Activated T-helper 1 cell treated with anti-CD3 and anti-CD28 coated beads, Interleukin-12 subunit alpha, Interleukin-12 subunit beta, Interleukin-2, Interleukin-4 antibody, amounts not matched to agents 30 ng/mL and 10 ng/mL and 1 ng/mL, durations not matched to agents 14 hours and 24 hours and 36 hours (primary cell): Measurements from ENCODE around the gene PPP1CB. TPM values are rescaled to one million over a fixed set of nuclear protein-coding genes. Genes with fewer than 3 reads are reported as not detected.
A peak's percentile ranks its signal among the peaks of the same experiment; 100 is the strongest.

Source experiments
- DNase-seq: peaks from one replicate; pipeline ENCODE4 v3.0.0; 2021; ENCODE audit warnings: low spot score
- H3K27ac Mint-ChIP-seq: one replicate; pipeline ENCODE4 v1.8.0; 2021; ENCODE audit warnings: mild to moderate bottlenecking, mixed read lengths
- H3K27me3 Mint-ChIP-seq: one replicate; pipeline ENCODE4 v1.8.0; 2022; ENCODE audit warnings: mild to moderate bottlenecking, moderate library complexity, mixed read lengths; ENCODE audit not compliant: insufficient read depth
- H3K36me3 Mint-ChIP-seq: one replicate; pipeline ENCODE4 v1.8.0; 2021; ENCODE audit warnings: low read depth, mixed read lengths
- H3K4me1 Mint-ChIP-seq: one replicate; pipeline ENCODE4 v1.8.0; 2021; ENCODE audit warnings: low read depth, mixed read lengths
- H3K4me3 Mint-ChIP-seq: one replicate; pipeline ENCODE4 v1.8.0; 2021; ENCODE audit warnings: mild to moderate bottlenecking, moderate library complexity, mixed read lengths
- H3K9me3 Mint-ChIP-seq: one replicate; pipeline ENCODE4 v1.8.0; 2021; ENCODE audit warnings: mixed read lengths
- intact Hi-C: fragments of 100-400 bp; cut with micrococcal nuclease; formaldehyde crosslinking; loops from one replicate; pipeline ENCODE4 v1.15.1; 2024
- total RNA-seq: library from RNA; stranded (reverse); gene quantifications from 2 replicates; pipeline ENCODE4 v1.2.3, GENCODE V29; 2022

Gene PPP1CB
- total RNA-seq, 1 donor from 2014 or later, result 262 TPM

- Mint-ChIP-seq H3K9me3 (no peaks in the 10 kb centered on the region), H3K4me1 (peaks cover 12% of the 10 kb centered on the region), H3K27me3 (peaks cover 4% of the 10 kb centered on the region), H3K4me3 (peak overlapping the region; percentile 80), H3K27ac (peak overlapping the region; percentile 40), H3K36me3 (peaks cover 17% of the 10 kb centered on the region)
- intact Hi-C loops, result loop anchor here (1.0 to 5.0 kb wide), 5 partner anchors 25 to 307 kb away; partner anchors contain the start of genes CLIP4 and TRMT61B
- DNase-seq, result no peak
Observed at GRCh38 chr2:28809927-28810326, 58.3 kb downstream of the PPP1CB start.

DNA sequence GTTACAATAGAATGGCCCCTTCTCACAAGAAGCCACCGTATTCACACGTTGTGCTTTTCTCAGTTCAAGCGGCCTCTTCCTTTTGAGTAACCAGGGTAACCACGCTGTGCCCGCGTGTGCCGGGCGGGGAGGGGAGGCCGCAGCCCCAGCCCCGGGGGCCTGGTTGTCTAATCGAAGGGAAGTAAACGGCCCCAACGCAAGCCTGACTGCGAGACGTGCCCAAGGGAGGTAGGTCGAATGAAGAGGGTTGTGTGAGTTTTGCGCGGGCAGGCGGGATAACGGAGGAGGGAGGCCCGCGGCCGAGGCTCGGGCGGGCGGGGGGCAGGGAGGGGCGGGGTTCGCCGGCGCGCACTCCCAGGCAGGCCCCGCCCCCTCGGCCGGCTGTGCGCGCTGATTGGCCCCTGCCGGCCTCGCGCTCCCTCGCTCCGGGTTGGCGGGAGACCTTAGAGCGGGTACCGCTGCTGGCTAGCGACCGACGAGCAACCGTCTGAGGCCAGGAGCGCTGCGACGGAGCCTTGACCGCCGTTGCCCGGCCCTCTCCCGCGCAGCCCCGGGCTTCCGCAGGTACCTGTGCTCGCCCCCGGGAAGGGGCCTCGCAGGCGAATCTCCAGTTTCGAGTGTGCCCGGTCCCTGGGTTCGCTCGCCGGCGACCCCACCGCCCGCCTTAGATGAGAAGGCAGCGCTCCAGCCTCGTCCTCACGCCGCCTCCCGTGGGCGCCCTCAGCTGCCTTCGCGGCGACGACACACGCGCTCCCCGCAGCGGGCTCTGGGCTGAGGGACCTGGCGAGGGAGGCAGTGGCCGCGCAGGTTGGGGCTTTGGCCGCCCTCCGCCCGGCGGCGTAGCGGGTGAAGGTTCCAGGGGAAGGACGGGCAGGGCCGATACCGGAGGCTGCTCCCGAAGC lies 59.0 kb downstream of the PPP1CB start, which contains the start of gene SPDYA:
Gene SPDYA (plus strand): TSS at position 451 of the 902 bp plus-strand sequence. CDS start 5,181 bp downstream, outside the sequence.
- peak; percentile 79 for DNase-seq
- H3K27me3 Mint-ChIP-seq, result peaks cover 4% of the 10 kb centered on the region
- intact Hi-C loops, result loop anchor here (1.0 to 5.0 kb wide), 5 partner anchors 25 to 307 kb away; partner anchors contain the start of genes CLIP4 and TRMT61B
- H3K4me3 Mint-ChIP-seq, result peak within 1 kb of the TSS; percentile 80
- no peaks in the 10 kb centered on the region for H3K9me3 Mint-ChIP-seq
- H3K36me3 Mint-ChIP-seq, result peaks cover 16% of the 10 kb centered on the region
- H3K27ac Mint-ChIP-seq, result peak within 1 kb of the TSS; percentile 40
- peaks cover 12% of the 10 kb centered on the region for H3K4me1 Mint-ChIP-seq

GRCh38 chr2:28818053-28818452 lies 66.4 kb downstream of the PPP1CB start:
- Mint-ChIP-seq H3K27me3 (no peaks in the 10 kb centered on the region), H3K36me3 (no peaks in the 10 kb centered on the region), H3K27ac (no peak overlapping the region), H3K4me3 (no peak overlapping the region), H3K9me3 (no peaks in the 10 kb centered on the region), H3K4me1 (no peaks in the 10 kb centered on the region)
- no peak for DNase-seq
- intact Hi-C loops, result no loop called here

- Mint-ChIP-seq H3K36me3 (no peaks in the 10 kb centered on the region), H3K9me3 (no peaks in the 10 kb centered on the region), H3K27ac (no peak overlapping the region), H3K4me1 (no peaks in the 10 kb centered on the region), H3K27me3 (peaks cover 2% of the 10 kb centered on the region), H3K4me3 (no peak overlapping the region)
- intact Hi-C loops, result loop anchor here (1.0 to 10.0 kb wide), 8 partner anchors 49 to 493 kb away; partner anchors contain the start of genes TRMT61B and WDR43
- DNase-seq, result peak; percentile 52
Observed at GRCh38 chr2:28821295-28821958, 69.8 kb downstream of the PPP1CB start.

DNA sequence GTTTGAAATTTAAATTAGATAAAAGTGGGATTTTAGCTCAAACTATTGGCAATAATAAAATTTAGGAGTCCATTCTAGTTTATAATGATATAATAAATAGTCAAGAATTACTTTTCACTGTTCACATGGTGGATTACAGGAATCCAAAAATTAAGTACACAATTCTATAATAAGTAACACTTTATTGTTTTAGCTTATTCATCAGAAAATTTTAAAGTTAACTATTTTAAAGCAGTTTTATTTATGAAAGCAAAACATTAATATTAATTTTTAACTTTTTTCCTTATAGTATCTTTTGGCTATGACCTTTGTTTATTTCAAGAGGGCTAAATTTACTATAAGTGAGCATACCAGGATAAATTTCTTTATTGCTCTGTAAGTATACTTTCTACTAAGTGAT lies 70.4 kb downstream of the PPP1CB start:
- H3K27me3 Mint-ChIP-seq, result peaks cover 2% of the 10 kb centered on the region
- H3K36me3 Mint-ChIP-seq, result no peaks in the 10 kb centered on the region
- no peaks in the 10 kb centered on the region for H3K4me1 Mint-ChIP-seq
- intact Hi-C loops, result loop anchor here (5.0 to 10.0 kb wide), 5 partner anchors 103 to 493 kb away; no protein-coding TSS in a partner anchor
- no peak overlapping the region for H3K4me3 Mint-ChIP-seq
- no peak overlapping the region for H3K27ac Mint-ChIP-seq
- H3K9me3 Mint-ChIP-seq, result no peaks in the 10 kb centered on the region
- DNase-seq, result no peak

- DNase-seq, result no peak
- intact Hi-C loops, result loop anchor here (5.0 to 10.0 kb wide), 5 partner anchors 101 to 491 kb away; no protein-coding TSS in a partner anchor
- Mint-ChIP-seq H3K36me3 (no peaks in the 10 kb centered on the region), H3K27ac (no peak overlapping the region), H3K4me1 (peaks cover 8% of the 10 kb centered on the region), H3K9me3 (no peaks in the 10 kb centered on the region), H3K27me3 (peaks cover 3% of the 10 kb centered on the region), H3K4me3 (no peak overlapping the region)
Observed at GRCh38 chr2:28824207-28824606, 72.6 kb downstream of the PPP1CB start.

- Mint-ChIP-seq H3K4me3 (no peak overlapping the region), H3K27ac (no peak overlapping the region), H3K36me3 (no peaks in the 10 kb centered on the region), H3K9me3 (no peaks in the 10 kb centered on the region), H3K4me1 (peaks cover 8% of the 10 kb centered on the region), H3K27me3 (peaks cover 4% of the 10 kb centered on the region)
- intact Hi-C loops, result loop anchor here (5.0 to 10.0 kb wide), 5 partner anchors 100 to 490 kb away; no protein-coding TSS in a partner anchor
- DNase-seq, result no peak
Observed at GRCh38 chr2:28824870-28825269, 73.2 kb downstream of the PPP1CB start.

DNA sequence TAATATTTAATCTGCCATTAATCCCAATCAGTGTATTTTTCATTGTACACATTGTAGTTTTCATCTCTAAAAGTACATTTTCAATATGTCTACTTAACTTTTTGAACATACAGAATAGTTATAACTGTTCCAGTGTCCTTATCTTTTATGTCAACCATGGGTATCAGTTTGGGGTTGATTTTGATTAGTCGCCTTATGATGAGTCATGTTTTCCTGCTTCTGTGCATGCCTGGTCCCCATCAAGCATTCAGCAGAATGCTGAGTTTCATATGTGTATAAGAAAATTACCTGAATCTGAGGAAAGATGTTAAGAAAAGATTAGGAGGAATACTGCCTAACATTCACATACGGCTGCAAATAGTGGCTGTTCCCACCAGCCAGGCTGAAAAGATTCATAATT lies 76.8 kb downstream of the PPP1CB start:
- H3K27me3 Mint-ChIP-seq, result peaks cover 5% of the 10 kb centered on the region
- no peak for DNase-seq
- intact Hi-C loops, result loop anchor here (10.0 kb wide), 2 partner anchors 96 to 486 kb away; no protein-coding TSS in a partner anchor
- H3K4me1 Mint-ChIP-seq, result peaks cover 8% of the 10 kb centered on the region
- no peak overlapping the region for H3K27ac Mint-ChIP-seq
- no peak overlapping the region for H3K4me3 Mint-ChIP-seq
- no peaks in the 10 kb centered on the region for H3K36me3 Mint-ChIP-seq
- H3K9me3 Mint-ChIP-seq, result no peaks in the 10 kb centered on the region

GRCh38 chr2:28833740-28834470 lies 82.3 kb downstream of the PPP1CB start:
- peaks cover 3% of the 10 kb centered on the region for H3K27me3 Mint-ChIP-seq
- no peak overlapping the region for H3K27ac Mint-ChIP-seq
- DNase-seq, result no peak
- no peaks in the 10 kb centered on the region for H3K4me1 Mint-ChIP-seq
- H3K9me3 Mint-ChIP-seq, result no peaks in the 10 kb centered on the region
- intact Hi-C loops, result no loop called here
- no peaks in the 10 kb centered on the region for H3K36me3 Mint-ChIP-seq
- H3K4me3 Mint-ChIP-seq, result no peak overlapping the region

- Mint-ChIP-seq H3K4me3 (no peak overlapping the region), H3K9me3 (no peaks in the 10 kb centered on the region), H3K4me1 (no peaks in the 10 kb centered on the region), H3K27me3 (peaks cover 2% of the 10 kb centered on the region), H3K36me3 (no peaks in the 10 kb centered on the region), H3K27ac (no peak overlapping the region)
- no peak for DNase-seq
- intact Hi-C loops, result no loop called here
Observed at GRCh38 chr2:28835781-28836180, 84.2 kb downstream of the PPP1CB start.

DNA sequence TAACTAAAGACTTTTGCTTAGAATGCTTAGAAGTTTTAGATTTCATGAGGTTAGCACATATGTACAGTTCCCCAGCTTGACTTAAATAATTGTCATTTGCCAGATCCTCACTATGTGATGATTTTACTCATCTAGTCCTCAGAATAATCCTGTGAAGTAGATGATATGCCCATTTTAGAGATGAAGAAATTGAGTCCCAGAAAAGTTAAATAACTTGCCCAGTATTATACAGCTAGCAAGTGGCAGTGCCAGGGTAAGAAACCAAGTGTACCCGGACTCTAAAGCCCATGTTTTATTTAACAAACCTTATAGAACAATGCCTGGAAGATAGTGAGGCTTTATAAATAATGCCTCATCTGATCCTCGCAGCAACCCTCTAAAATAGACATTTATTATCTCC lies 87.3 kb downstream of the PPP1CB start:
- Mint-ChIP-seq H3K27ac (no peak overlapping the region), H3K9me3 (no peaks in the 10 kb centered on the region), H3K4me1 (no peaks in the 10 kb centered on the region), H3K4me3 (no peak overlapping the region), H3K27me3 (no peaks in the 10 kb centered on the region), H3K36me3 (no peaks in the 10 kb centered on the region)
- DNase-seq, result no peak
- intact Hi-C loops, result no loop called here

DNA sequence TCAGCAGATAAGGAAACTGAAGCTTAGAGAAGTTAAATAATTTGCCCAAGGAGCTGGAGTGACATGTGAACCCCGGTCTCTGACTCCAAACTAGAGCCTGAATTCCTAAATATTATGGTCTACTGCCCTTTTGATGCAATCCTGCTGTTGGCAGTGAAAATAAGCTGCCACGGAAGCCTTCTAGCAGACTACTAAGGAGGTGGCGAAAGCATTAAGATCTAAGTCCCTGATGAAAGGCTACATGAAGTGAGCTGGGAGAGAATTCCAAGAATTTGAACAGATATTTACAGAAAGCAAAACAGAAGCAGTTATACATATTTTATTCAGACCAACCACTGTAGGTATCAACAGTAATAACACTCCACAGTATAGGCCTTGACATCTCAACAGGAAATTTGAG lies 90.4 kb downstream of the PPP1CB start:
- DNase-seq, result no peak
- intact Hi-C loops, result no loop called here
- Mint-ChIP-seq H3K27ac (no peak overlapping the region), H3K4me1 (no peaks in the 10 kb centered on the region), H3K36me3 (no peaks in the 10 kb centered on the region), H3K4me3 (no peak overlapping the region), H3K27me3 (no peaks in the 10 kb centered on the region), H3K9me3 (no peaks in the 10 kb centered on the region)
